ENCODE results near the gene HAPLN2.

Gene HAPLN2

DNA sequence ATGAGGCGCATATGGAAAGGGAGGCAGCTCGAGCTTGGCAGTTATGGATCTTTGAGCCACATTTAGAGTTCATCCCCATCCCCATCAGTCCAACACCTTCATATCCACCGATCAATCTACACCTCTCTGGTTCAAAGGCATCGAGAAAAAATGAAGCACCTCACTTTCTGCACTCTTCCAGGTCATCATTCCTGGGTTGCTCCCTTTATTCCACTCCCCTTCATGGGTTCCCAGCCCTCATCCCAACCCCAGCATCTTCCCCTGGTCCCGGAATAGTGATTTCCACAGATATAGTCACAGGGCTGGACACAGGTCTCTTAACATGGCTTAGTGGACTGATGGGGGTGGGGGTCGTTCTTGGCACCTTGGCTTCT, 354 bp downstream of the HAPLN2 start:
- Histone ChIP-seq H3K4me3 (ENCODE audit: insufficient read depth in 1 of 2, low read depth in 1 of 2, low read length in 2 of 2) (no peak overlapping the region), H2BK120ac (ENCODE audit: low read depth, low read length) (no peak overlapping the region), H4K91ac (ENCODE audit: low read length) (no peak overlapping the region), H3K18ac (ENCODE audit: low read depth in 1 of 2, low read length in 2 of 2) (no peak overlapping the region), H3K9ac (ENCODE audit: low read length) (no peak overlapping the region), H3K27me3 (ENCODE audit: control insufficient read depth in 1 of 2, insufficient read depth in 1 of 2, low read length in 2 of 2) (peaks cover 69 to 70% of the 10 kb centered on the region in 2 experiments), H3K4ac (ENCODE audit: low read depth in 1 of 2, low read length in 2 of 2) (no peak overlapping the region), H2AFZ (ENCODE audit: low read depth, low read length) (no peak overlapping the region), H2BK15ac (ENCODE audit: low read depth, poor library complexity, severe bottlenecking) (no peak overlapping the region), H3K9me3 (ENCODE audit: control insufficient read depth, low read length) (no peaks in the 10 kb centered on the region), H3K27ac (ENCODE audit: low read length, poor library complexity, severe bottlenecking) (no peak overlapping the region), H2BK5ac (ENCODE audit: low read depth, low read length, poor library complexity, severe bottlenecking) (no peak overlapping the region), H3K4me2 (ENCODE audit: low read length, poor library complexity, severe bottlenecking) (no peak overlapping the region), H3K14ac (ENCODE audit: low read length in 2 of 2) (no peak overlapping the region), H3K79me1 (replicated peaks; ENCODE audit: low read length, poor library complexity, severe bottlenecking) (no peaks in the 10 kb centered on the region), H3K23ac (ENCODE audit: low read length in 2 of 2) (no peak overlapping the region), H3K36me3 (ENCODE audit: control insufficient read depth in 1 of 2, insufficient read depth in 2 of 2, low read depth in 1 of 2, low read length in 2 of 2) (no peaks in the 10 kb centered on the region), H2BK12ac (ENCODE audit: low read length in 2 of 2) (no peak overlapping the region), H2AK5ac (ENCODE audit: low read length, severe bottlenecking) (no peak overlapping the region), H4K8ac (ENCODE audit: low read length) (no peak overlapping the region), H3K4me1 (ENCODE audit: control insufficient read depth, insufficient read depth, low read depth, low read length) (peaks cover 8% of the 10 kb centered on the region)
- no peak for DNase-seq
- 44% methylated on average over 6 of the region's 6 CpGs for WGBS

DNA sequence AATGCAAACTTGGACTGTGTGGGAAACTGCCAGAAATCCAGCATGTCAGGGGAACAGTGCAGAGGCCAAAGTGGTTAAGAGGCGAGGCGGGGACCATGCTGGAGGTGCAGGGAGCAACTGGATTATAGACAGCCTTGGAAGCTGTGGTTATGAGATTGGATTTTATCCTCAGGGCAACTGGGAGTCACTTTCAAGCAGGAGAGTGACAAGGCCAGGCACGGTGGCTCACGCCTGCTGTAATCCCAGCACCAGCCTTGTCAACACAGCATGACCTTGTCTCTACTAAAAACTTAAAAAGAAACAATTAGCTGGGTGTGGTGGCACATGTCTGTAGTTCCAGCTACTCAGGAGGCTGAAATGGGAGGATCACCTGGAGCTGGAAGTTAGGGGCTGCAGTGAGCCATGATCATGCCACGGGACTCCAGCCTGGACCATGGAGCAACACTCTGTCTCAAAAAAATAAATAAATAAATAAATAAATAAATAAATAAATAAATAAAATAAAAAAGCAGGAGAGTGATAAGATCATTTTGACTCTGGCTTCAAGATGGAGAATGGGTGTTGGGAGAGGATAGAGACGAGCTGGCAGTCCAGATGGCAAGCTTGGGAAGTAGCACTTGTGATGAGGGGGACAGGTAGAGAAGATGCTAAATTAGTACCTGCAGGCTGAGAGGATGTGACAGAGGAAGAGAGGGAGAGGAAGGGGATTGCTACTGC, 3.5 kb downstream of the HAPLN2 start:
- Histone ChIP-seq H3K9ac (ENCODE audit: low read length) (no peak overlapping the region), H3K27ac (ENCODE audit: low read length, poor library complexity, severe bottlenecking) (no peak overlapping the region), H2BK15ac (ENCODE audit: low read depth, poor library complexity, severe bottlenecking) (no peak overlapping the region), H4K91ac (ENCODE audit: low read length) (no peak overlapping the region), H4K8ac (ENCODE audit: low read length) (no peak overlapping the region), H3K4me1 (ENCODE audit: control insufficient read depth, insufficient read depth, low read depth, low read length) (peaks cover 19% of the 10 kb centered on the region), H3K27me3 (ENCODE audit: control insufficient read depth in 1 of 2, insufficient read depth in 1 of 2, low read length in 2 of 2) (peaks cover 78 to 90% of the 10 kb centered on the region in 2 experiments), H3K18ac (ENCODE audit: low read depth in 1 of 2, low read length in 2 of 2) (no peak overlapping the region), H3K23ac (ENCODE audit: low read length in 2 of 2) (peak overlapping the region in 1 of 2 experiments; percentile 41), H3K14ac (ENCODE audit: low read length in 2 of 2) (no peak overlapping the region), H3K4ac (ENCODE audit: low read depth in 1 of 2, low read length in 2 of 2) (no peak overlapping the region), H3K36me3 (ENCODE audit: control insufficient read depth in 1 of 2, insufficient read depth in 2 of 2, low read depth in 1 of 2, low read length in 2 of 2) (no peaks in the 10 kb centered on the region), H2BK12ac (ENCODE audit: low read length in 2 of 2) (no peak overlapping the region), H2BK5ac (ENCODE audit: low read depth, low read length, poor library complexity, severe bottlenecking) (no peak overlapping the region), H3K4me2 (ENCODE audit: low read length, poor library complexity, severe bottlenecking) (no peak overlapping the region), H3K79me1 (replicated peaks; ENCODE audit: low read length, poor library complexity, severe bottlenecking) (no peaks in the 10 kb centered on the region), H2AK5ac (ENCODE audit: low read length, severe bottlenecking) (no peak overlapping the region), H2BK120ac (ENCODE audit: low read depth, low read length) (no peak overlapping the region), H3K4me3 (ENCODE audit: insufficient read depth in 1 of 2, low read depth in 1 of 2, low read length in 2 of 2) (no peak overlapping the region), H2AFZ (ENCODE audit: low read depth, low read length) (no peak overlapping the region), H3K9me3 (ENCODE audit: control insufficient read depth, low read length) (no peaks in the 10 kb centered on the region)
- WGBS: 87% methylated on average over 3 of the region's 6 CpGs
- DNase-seq: no peak

DNA sequence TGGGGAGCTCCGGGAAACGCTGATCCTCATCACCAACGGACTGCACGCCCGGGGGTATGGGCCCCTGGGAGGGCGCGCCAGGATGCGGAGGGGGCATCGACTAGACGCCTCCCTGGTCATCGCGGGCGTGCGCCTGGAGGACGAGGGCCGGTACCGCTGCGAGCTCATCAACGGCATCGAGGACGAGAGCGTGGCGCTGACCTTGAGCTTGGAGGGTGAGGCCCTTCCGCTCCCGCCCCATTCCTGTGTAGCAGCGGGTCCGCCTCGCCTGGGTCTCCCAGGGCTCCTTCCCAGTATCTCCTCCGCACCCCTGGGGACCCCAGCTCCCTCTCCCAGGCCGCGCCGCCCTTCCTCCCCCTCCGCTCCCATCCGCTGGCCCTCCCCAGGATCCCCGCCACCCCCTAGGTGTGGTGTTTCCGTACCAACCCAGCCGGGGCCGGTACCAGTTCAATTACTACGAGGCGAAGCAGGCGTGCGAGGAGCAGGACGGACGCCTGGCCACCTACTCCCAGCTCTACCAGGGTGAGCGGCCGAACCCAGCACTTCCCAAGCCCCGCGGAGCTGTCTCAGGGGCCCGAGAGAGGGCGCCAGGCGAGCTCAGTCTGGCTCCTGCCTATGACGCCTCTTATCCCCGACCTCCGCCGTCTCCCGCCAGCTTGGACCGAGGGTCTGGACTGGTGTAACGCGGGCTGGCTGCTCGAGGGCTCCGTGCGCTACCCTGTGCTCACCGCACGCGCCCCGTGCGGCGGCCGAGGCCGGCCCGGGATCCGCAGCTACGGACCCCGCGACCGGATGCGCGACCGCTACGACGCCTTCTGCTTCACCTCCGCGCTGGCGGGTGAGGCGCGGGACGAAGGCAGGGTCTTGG, 5.0 kb downstream of the HAPLN2 start:
- no peak overlapping the region for H2BK15ac ChIP-seq (ENCODE audit: low read depth, poor library complexity, severe bottlenecking)
- peak overlapping the region; percentile 50 to 58 for H3K4me3 ChIP-seq (ENCODE audit: insufficient read depth in 1 of 2, low read depth in 1 of 2, low read length in 2 of 2)
- peak overlapping the region in 1 of 2 experiments; percentile 94 for H3K23ac ChIP-seq (ENCODE audit: low read length in 2 of 2)
- peaks cover 73 to 91% of the 10 kb centered on the region in 2 experiments for H3K27me3 ChIP-seq (ENCODE audit: control insufficient read depth in 1 of 2, insufficient read depth in 1 of 2, low read length in 2 of 2)
- H3K14ac ChIP-seq (ENCODE audit: low read length in 2 of 2): peak overlapping the region in 1 of 2 experiments; percentile 45
- 3% methylated on average over 62 of the region's 87 CpGs for WGBS
- no peak overlapping the region for H3K9ac ChIP-seq (ENCODE audit: low read length)
- peak overlapping the region; percentile 55 to 61 for H2BK12ac ChIP-seq (ENCODE audit: low read length in 2 of 2)
- H2BK120ac ChIP-seq (ENCODE audit: low read depth, low read length): no peak overlapping the region
- no peak overlapping the region for H2AK5ac ChIP-seq (ENCODE audit: low read length, severe bottlenecking)
- peak overlapping the region; percentile 59 to 86 for H3K18ac ChIP-seq (ENCODE audit: low read depth in 1 of 2, low read length in 2 of 2)
- H4K91ac ChIP-seq (ENCODE audit: low read length): peak overlapping the region; percentile 54
- H3K36me3 ChIP-seq (ENCODE audit: control insufficient read depth in 1 of 2, insufficient read depth in 2 of 2, low read depth in 1 of 2, low read length in 2 of 2): no peaks in the 10 kb centered on the region
- H2BK5ac ChIP-seq (ENCODE audit: low read depth, low read length, poor library complexity, severe bottlenecking): no peak overlapping the region
- H3K4me1 ChIP-seq (ENCODE audit: control insufficient read depth, insufficient read depth, low read depth, low read length): peaks cover 19% of the 10 kb centered on the region
- no peak overlapping the region for H3K4ac ChIP-seq (ENCODE audit: low read depth in 1 of 2, low read length in 2 of 2)
- DNase-seq: peak; percentile 64
- H3K27ac ChIP-seq (ENCODE audit: low read length, poor library complexity, severe bottlenecking): no peak overlapping the region
- peak overlapping the region; percentile 93 for H3K4me2 ChIP-seq (ENCODE audit: low read length, poor library complexity, severe bottlenecking)
- peak overlapping the region; percentile 91 for H4K8ac ChIP-seq (ENCODE audit: low read length)
- no peaks in the 10 kb centered on the region for H3K79me1 ChIP-seq (replicated peaks; ENCODE audit: low read length, poor library complexity, severe bottlenecking)
- peak overlapping the region; percentile 46 for H2AFZ ChIP-seq (ENCODE audit: low read depth, low read length)
- H3K9me3 ChIP-seq (ENCODE audit: control insufficient read depth, low read length): no peaks in the 10 kb centered on the region

DNA sequence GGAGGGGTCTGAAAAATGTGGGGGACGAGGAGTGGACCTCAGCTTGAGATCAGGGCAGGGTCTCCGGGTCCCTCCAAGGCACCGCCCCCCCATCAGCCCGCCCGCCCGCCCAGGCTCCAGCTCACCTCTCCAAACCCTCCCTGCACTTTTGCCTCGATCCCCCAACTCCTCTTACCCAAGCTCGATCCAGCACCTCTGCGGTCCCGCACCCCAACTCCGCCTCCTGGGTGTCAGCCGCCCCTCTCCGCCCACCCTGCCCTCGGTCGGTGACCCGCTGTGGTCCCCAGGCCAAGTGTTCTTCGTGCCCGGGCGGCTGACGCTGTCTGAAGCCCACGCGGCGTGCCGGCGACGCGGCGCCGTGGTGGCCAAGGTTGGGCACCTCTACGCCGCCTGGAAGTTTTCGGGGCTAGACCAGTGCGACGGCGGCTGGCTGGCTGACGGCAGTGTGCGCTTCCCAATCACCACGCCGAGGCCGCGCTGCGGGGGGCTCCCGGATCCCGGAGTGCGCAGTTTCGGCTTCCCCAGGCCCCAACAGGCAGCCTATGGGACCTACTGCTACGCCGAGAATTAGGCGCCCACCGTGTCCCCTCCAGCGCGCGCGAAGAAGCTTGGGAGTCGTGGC, 5.7 kb downstream of the HAPLN2 start:
- no peak overlapping the region for H2BK120ac ChIP-seq (ENCODE audit: low read depth, low read length)
- peak overlapping the region; percentile 50 to 58 for H3K4me3 ChIP-seq (ENCODE audit: insufficient read depth in 1 of 2, low read depth in 1 of 2, low read length in 2 of 2)
- no peaks in the 10 kb centered on the region for H3K36me3 ChIP-seq (ENCODE audit: control insufficient read depth in 1 of 2, insufficient read depth in 2 of 2, low read depth in 1 of 2, low read length in 2 of 2)
- H3K4me1 ChIP-seq (ENCODE audit: control insufficient read depth, insufficient read depth, low read depth, low read length): peaks cover 19% of the 10 kb centered on the region
- peak overlapping the region; percentile 54 for H4K91ac ChIP-seq (ENCODE audit: low read length)
- peak overlapping the region; percentile 80 for H2BK15ac ChIP-seq (ENCODE audit: low read depth, poor library complexity, severe bottlenecking)
- H2AK5ac ChIP-seq (ENCODE audit: low read length, severe bottlenecking): no peak overlapping the region
- H3K9ac ChIP-seq (ENCODE audit: low read length): no peak overlapping the region
- H3K18ac ChIP-seq (ENCODE audit: low read depth in 1 of 2, low read length in 2 of 2): peak overlapping the region in 1 of 2 experiments; percentile 76
- peak overlapping the region; percentile 46 for H2AFZ ChIP-seq (ENCODE audit: low read depth, low read length)
- no peak overlapping the region for H3K27ac ChIP-seq (ENCODE audit: low read length, poor library complexity, severe bottlenecking)
- WGBS: 1% methylated on average over 50 of the region's 55 CpGs
- H3K4ac ChIP-seq (ENCODE audit: low read depth in 1 of 2, low read length in 2 of 2): peak overlapping the region in 1 of 2 experiments; percentile 35
- peak overlapping the region; percentile 61 to 83 for H2BK12ac ChIP-seq (ENCODE audit: low read length in 2 of 2)
- DNase-seq: no peak
- H3K9me3 ChIP-seq (ENCODE audit: control insufficient read depth, low read length): no peaks in the 10 kb centered on the region
- peak overlapping the region in 1 of 2 experiments; percentile 99 for H3K23ac ChIP-seq (ENCODE audit: low read length in 2 of 2)
- no peaks in the 10 kb centered on the region for H3K79me1 ChIP-seq (replicated peaks; ENCODE audit: low read length, poor library complexity, severe bottlenecking)
- peak overlapping the region; percentile 19 for H4K8ac ChIP-seq (ENCODE audit: low read length)
- peak overlapping the region; percentile 93 for H3K4me2 ChIP-seq (ENCODE audit: low read length, poor library complexity, severe bottlenecking)
- peaks cover 68 to 90% of the 10 kb centered on the region in 2 experiments for H3K27me3 ChIP-seq (ENCODE audit: control insufficient read depth in 1 of 2, insufficient read depth in 1 of 2, low read length in 2 of 2)
- H3K14ac ChIP-seq (ENCODE audit: low read length in 2 of 2): no peak overlapping the region
- no peak overlapping the region for H2BK5ac ChIP-seq (ENCODE audit: low read depth, low read length, poor library complexity, severe bottlenecking)
